ENCODE results near the gene ELMO2. TPM values are rescaled to one million over a fixed set of nuclear protein-coding genes. Genes with fewer than 3 reads are reported as not detected.
"Not testable (repeated sequence)": the region's sequence is repeated elsewhere in the genome, so short reads cannot be mapped to it uniquely, and the experiment has no call there.

ELMO2 gene
- total RNA-seq, 2 donors from 2014 or later, result 20.0 to 24.7 TPM

GRCh38 chr20:46388937-46389336 is 17.5 kb downstream of the ELMO2 start:
- intact Hi-C loops (cut with DNase I), result no loop called here
- TF ChIP-seq CTCF (IDR thresholded peaks at IDR 0.05), result no peak
- no peak overlapping the region for H3K27ac ChIP-seq
- no peak for DNase-seq
- no peaks in the 10 kb centered on the region for H3K27me3 ChIP-seq
- H3K9me3 ChIP-seq, result no peaks in the 10 kb centered on the region
- peaks cover 10% of the 10 kb centered on the region for H3K36me3 ChIP-seq
- H3K4me3 ChIP-seq, result no peak overlapping the region
- no peak overlapping the region for H3K9ac ChIP-seq (ENCODE audit: low read depth in 2 of 2, low read length in 2 of 2)
- H3K4me1 ChIP-seq, result no peaks in the 10 kb centered on the region

- no peak overlapping the region for H3K9ac ChIP-seq (ENCODE audit: low read depth in 2 of 2, low read length in 2 of 2)
- H3K4me3 ChIP-seq, result no peak overlapping the region
- intact Hi-C loops (cut with DNase I), result no loop called here
- H3K9me3 ChIP-seq, result no peaks in the 10 kb centered on the region
- DNase-seq, result no peak
- TF ChIP-seq CTCF (IDR thresholded peaks at IDR 0.05), result no peak
- peaks cover 10% of the 10 kb centered on the region for H3K36me3 ChIP-seq
- no peaks in the 10 kb centered on the region for H3K27me3 ChIP-seq
- H3K4me1 ChIP-seq, result no peaks in the 10 kb centered on the region
- H3K27ac ChIP-seq, result no peak overlapping the region
Observed at GRCh38 chr20:46388201-46388836, 18.1 kb downstream of the ELMO2 start.

- peaks cover 16% of the 10 kb centered on the region for H3K36me3 ChIP-seq
- H3K27ac ChIP-seq; H3K4me3 ChIP-seq; H3K9ac ChIP-seq (ENCODE audit: low read depth in 2 of 2, low read length in 2 of 2); H3K27me3 ChIP-seq; intact Hi-C loops (cut with DNase I); H3K4me1 ChIP-seq; H3K9me3 ChIP-seq; DNase-seq: not testable (repeated sequence)
Observed at GRCh38 chr20:46387054-46387453, 19.4 kb downstream of the ELMO2 start.

GRCh38 chr20:46378412-46379009 is 27.9 kb downstream of the ELMO2 start:
- no peak for DNase-seq
- H3K36me3 ChIP-seq, result peaks cover 21% of the 10 kb centered on the region
- TF ChIP-seq CTCF (IDR thresholded peaks at IDR 0.05), result no peak
- no peaks in the 10 kb centered on the region for H3K4me1 ChIP-seq
- intact Hi-C loops (cut with DNase I), result no loop called here
- no peak overlapping the region for H3K4me3 ChIP-seq
- no peak overlapping the region for H3K27ac ChIP-seq
- no peaks in the 10 kb centered on the region for H3K9me3 ChIP-seq
- no peak overlapping the region for H3K9ac ChIP-seq (ENCODE audit: low read depth in 2 of 2, low read length in 2 of 2)
- no peaks in the 10 kb centered on the region for H3K27me3 ChIP-seq

GRCh38 chr20:46377518-46377917 is 28.9 kb downstream of the ELMO2 start:
- H3K4me1 ChIP-seq, result no peaks in the 10 kb centered on the region
- H3K27ac ChIP-seq, result no peak overlapping the region
- H3K4me3 ChIP-seq, result no peak overlapping the region
- intact Hi-C loops (cut with DNase I), result no loop called here
- peaks cover 21% of the 10 kb centered on the region for H3K36me3 ChIP-seq
- no peaks in the 10 kb centered on the region for H3K27me3 ChIP-seq
- DNase-seq, result no peak
- no peaks in the 10 kb centered on the region for H3K9me3 ChIP-seq
- TF ChIP-seq CTCF (IDR thresholded peaks at IDR 0.05), result no peak
- H3K9ac ChIP-seq (ENCODE audit: low read depth in 2 of 2, low read length in 2 of 2), result no peak overlapping the region

- Histone ChIP-seq H3K4me3 (no peak overlapping the region), H3K27ac (no peak overlapping the region), H3K9ac (ENCODE audit: low read depth in 2 of 2, low read length in 2 of 2) (no peak overlapping the region), H3K27me3 (no peaks in the 10 kb centered on the region), H3K4me1 (no peaks in the 10 kb centered on the region), H3K36me3 (peaks cover 29% of the 10 kb centered on the region), H3K9me3 (no peaks in the 10 kb centered on the region)
- intact Hi-C loops (cut with DNase I), result no loop called here
- no peak for TF ChIP-seq CTCF (IDR thresholded peaks at IDR 0.05)
- DNase-seq, result no peak
Observed at GRCh38 chr20:46376196-46376785, 30.1 kb downstream of the ELMO2 start.
